HG03558 (cell line): ENCODE data around the gene DDX24.

Experiments used
- ATAC-seq: cut with Tn5 transposase; IDR thresholded peaks from one replicate; pipeline ENCODE4 v1.9.1; 2021; ENCODE audit warnings: moderate number of reproducible peaks; ENCODE audit not compliant: unreplicated experiment; ENCODE audit errors: extremely low read depth

The DDX24 gene

DNA sequence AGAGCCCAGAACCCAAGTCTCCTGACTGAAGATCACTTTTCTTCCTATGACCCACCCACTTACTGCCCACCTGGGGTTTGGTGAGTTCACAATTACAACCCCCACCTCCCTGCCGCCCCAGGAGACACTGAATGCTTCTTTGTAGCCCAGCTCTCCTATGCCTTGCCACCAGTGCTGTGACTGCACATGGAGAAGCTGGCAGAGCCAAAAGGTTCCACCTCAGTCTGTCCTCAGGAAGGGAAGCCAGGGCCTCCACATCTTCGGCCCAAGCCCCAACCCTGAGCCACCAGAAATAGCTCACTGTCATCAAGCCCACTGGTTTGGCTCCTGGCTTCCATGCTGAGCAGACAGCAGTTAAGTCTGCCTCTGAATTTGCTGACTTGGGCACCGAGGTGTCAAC, 29.2 kb downstream of the DDX24 start:
- ATAC-seq: no peak

DNA sequence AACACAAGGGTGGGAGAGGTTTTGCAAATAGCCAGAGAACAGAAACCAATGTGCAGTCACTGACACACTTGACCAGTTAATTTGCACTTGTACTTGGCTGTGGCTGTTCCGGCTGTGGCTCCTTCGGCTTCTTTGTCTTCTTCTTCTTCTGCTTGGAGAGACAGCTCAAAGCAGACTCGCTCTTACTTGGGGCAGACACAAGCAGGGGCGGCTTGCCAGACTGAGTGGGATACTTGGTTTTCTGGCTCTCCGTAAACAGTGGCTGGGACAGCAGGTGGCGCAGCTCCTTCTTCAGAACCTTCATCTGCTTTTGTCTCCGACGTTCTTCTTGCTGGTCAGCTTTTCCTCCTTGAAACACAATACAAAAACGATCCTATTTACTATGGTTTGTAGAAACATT, 29.9 kb downstream of the DDX24 start:
- no peak for ATAC-seq

DNA sequence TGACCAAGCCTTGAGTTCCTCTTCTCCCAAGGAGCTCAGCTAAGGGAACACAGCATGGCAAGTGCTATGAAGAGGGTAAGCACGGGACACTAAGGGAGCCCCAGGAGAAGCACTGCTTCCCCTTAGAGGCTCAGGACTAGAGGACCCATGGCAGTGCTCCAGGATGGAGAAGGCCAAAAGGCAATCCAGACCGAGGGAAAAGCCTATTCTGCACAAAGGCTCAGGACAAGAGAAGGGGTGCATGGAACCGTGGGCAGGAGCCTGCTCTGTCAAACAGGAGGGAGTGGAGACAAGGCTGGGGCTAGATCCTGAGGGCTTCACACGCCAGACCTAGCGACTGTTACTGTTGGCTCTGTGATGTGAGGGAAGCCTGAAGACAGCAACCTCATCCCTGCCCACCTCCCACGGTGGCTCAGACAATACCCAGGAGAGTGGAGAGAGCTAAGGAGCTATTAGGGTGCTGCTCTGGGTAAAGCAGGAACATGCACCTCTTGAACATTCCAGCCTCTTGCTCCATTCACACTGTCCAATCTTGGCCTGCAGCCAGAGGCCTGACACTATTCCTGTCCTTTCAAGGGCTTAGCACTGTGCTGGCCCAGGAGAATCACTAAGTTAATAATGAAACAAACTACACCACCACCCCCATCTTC, 30.6 kb downstream of the DDX24 start:
- ATAC-seq: no peak

DNA sequence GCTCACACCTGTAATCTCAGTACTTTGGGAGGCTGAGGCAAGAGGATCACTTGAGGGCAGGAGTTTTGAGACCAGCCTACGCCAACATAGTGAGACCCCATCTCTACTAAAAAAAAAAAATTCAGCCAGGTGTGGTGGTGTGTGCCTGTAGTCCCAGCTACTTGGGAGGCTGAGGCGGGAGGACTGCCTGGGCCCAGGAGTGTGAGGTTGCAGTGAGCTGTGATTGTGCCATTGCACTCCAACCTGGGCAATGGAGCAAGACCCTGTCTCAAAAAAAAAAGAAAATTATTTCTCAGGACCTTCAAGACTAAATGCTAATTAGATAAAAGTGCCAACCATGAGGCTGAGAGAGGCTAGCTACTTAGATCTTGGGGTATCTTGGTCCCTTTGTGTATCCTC, 31.4 kb downstream of the DDX24 start:
- ATAC-seq: no peak

DNA sequence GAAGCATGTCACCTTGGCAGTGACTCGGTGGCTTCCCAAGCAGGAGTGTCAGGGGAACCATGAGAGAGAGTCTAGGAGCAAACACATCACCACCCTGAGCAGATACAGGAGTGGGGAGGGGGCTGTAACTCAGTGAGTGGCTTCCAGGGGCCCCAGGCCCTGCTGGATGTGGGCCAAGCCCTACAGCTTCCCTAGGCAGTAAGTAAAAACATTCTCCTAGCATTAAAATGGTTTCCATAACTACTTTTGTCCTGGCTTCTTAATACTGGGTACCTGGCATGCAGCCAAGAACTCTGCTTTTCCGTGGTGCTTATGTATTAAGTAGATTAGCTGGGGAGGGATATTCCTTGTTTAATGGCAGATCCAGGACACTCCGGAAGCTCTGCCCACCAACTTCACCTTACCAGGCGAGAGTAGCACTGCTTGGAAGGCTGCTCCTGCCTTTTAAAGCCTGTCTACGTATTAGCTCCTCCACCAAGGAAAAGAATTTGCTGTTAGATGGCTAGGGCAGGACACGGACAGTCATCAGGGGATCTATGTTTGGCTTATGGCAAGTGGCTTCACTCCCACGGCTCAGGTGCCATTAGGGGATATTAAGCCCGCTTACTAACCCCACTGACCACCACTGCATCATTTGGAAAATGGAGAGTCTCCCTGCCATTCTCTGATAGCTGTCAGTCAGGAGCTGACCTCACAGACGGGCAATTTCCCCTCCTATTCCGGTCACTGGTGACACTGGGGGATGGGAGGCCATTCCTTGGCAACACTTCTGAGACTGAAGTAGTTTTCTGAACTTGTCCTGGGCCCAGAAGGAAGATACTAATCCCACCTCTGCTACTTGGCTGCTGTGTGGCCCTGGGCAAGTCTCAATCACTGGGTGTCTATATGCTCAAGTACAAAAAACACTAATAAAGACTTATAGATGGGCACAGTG, 32.0 kb downstream of the DDX24 start:
- no peak for ATAC-seq

DNA sequence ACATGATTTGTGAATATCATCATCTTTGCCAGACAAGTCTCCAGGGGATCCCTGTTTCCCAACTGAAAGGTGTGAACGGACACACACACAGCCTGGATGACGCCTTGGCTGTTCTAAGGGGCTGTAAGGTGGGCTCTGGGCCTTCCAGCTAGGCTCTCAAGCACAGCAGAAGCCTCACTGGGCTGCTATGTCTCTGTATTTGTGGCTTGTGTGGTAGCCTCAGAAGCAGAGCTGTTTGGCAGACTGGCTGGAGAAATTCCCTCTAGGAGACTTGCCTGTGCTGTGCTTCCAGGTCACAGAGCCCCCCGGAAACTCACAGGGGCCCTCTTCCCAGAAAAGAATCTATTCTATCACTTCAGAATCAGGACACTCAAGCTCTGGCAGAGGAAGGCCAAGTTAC, 33.4 kb downstream of the DDX24 start:
- ATAC-seq: no peak

DNA sequence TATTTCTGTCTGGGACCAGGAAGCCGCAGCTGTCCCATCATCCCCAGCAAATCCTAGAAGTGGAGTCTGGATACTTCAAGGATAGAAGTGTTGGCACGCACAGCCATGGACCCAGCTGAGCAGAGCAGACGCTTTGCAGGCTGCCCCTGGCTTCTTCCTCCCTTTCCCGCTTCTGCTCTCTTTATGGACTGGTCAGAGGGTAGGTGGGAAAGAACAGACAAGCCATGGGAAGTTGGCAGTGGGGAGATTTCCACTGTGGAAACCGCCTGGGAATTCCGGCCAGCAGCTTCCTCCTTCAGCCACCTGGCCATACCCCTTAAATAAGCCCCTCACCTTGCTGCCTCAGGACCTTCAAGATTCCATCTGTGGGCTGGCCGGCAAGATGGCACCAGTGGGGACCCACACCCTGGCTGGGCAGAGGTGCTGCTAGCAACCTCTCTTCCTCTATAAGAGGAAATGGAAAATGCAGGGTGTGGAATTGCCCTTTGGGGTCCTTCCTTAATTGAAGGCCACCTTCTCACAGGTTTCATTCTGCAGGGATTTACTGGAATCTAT, 34.2 kb downstream of the DDX24 start:
- ATAC-seq: no peak

DNA sequence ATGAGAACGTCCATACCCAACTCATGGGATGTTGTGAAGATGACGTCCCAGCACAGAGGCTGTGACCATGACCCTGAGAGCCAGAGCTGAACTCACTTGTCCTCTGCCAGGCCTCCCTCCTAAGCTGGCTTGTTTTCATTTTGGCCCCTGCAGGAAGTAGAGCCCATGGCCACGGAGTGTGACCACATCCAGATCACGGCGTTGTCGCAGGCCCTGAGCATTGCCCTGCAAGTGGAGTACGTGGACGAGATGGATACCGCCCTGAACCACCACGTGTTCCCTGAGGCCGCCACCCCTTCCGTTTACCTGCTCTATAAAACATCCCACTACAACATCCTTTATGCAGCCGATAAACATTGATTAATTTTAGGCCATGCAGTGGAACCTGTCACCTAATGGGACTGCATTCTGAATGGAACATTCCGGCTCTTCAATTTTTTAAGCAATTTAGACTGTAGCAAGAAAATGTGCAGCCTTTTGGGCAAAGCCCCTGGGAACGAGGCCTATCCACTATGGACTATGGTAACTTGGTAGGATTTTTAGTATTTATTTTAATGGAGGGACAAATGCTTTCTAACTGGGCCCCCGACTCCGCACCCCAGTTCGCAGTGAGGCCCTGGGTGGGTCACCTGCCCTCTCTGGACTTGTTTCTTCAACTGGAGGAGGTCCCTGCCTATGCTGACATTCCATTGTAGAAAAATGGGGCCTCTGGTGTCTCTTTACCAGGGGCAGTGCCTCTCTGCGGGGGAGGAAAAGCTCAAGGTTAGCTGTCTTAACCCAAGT, 35.2 kb downstream of the DDX24 start:
- ATAC-seq: no peak

DNA sequence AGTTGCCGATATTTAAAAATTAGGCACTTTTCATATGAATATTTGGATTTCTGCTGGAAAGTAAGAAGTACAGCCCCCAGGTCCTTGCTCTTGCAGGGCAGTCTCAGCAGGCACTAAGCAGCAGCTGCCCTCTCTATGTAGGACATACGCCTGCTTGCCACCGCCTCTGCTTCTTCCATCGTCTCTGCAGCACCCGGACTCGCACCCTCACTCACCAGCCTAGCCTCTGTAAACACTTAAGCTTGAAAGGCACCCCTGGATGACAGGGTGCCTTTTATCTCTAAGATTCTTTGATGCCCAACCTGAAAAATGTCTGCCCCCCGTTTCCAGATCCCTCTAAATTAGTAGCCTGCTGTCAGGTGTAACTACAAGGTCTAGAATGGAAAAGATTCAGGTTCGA, 35.9 kb downstream of the DDX24 start:
- ATAC-seq: no peak

DNA sequence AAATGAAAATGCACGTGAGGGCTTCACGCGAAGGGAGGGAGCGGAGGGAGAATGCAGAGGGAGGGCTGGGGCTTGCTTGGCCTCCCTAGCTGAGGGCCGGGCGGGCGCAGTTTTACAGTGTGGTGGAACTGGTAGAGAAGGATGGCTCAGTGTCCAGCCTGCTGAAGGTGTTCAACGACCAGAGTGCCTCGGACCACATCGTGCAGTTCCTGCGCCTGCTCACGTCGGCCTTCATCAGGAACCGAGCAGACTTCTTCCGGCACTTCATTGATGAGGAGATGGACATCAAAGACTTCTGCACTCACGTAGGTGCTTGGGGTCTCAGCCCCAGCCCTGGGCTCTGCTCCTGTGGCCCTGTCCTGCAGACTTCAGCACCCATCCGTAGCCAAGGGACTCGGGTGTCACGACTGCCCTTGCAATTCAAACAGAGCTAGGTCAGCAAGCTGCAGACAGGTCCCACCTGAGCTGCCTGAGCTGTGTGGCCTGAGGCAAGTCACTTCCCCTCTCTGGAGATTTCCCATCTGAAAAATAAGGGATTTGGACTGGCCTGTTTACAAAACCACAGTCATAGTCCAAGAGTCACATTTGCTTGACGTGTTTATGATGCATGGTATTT, 36.4 kb downstream of the DDX24 start:
- ATAC-seq: no peak

DNA sequence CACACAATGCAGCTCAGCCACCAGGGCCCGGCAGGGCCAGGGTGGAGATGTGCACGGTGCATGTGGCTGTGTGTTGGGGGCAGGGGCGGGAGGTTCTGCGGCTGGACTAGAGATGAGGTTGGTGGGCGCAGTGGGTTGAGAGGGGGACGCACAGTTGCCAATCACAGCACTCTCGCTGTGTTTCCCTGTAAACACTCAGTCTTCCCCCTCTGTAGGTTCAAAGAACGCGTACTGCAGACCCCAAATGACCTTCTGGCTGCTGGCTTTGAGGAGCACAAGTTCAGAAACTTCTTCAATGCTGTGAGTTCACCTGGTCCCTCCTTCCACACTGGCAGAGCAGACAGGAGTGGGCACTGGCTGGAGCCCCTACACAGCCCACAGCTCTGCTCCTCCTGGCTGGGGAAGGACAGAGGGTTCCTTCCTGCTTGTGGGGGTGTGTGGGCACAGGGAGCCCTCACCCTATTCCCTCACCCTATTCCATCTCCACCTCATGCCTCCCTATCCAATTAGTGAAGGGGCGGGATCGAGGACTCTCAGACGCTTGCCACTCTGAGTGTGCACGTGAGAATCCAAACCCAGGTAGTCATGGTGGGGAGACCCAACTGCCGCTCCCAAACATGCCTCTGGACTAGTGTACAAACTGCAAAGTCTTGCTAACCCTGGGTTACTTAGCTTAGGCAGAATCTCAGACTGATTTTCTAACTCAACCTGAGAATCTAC, 37.1 kb downstream of the DDX24 start:
- ATAC-seq: no peak

DNA sequence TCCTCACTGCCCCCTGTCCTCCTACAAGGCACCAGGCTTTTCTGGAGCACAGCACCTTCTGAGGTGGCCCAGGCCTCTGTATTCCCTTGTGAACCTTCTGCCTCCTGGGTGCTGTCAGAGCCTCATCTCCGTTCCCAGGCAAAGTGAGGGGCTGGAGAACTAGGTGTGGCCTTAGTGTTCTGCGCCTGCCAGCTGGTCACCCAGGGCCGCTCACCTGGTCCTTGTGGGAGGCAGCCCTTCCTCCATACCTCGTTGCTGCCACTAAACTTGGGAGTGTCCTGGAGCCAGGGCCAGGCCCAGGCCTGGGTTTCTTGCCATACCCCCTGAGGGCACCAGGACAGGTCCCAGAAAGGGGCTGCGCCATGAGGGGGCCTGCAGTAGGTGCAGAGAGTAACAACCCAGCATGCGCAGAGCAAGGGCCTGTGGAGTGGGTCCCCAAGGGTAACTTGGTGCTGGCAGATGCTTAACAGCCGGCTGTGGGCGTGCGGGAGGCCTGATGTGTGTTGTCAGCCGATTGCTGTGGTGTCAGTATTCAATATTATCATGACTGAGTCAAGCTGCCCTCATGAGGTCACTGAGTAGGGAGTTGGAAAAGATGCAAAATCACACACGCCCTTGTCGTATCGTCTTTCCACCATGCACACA, 37.8 kb downstream of the DDX24 start:
- no peak for ATAC-seq

DNA sequence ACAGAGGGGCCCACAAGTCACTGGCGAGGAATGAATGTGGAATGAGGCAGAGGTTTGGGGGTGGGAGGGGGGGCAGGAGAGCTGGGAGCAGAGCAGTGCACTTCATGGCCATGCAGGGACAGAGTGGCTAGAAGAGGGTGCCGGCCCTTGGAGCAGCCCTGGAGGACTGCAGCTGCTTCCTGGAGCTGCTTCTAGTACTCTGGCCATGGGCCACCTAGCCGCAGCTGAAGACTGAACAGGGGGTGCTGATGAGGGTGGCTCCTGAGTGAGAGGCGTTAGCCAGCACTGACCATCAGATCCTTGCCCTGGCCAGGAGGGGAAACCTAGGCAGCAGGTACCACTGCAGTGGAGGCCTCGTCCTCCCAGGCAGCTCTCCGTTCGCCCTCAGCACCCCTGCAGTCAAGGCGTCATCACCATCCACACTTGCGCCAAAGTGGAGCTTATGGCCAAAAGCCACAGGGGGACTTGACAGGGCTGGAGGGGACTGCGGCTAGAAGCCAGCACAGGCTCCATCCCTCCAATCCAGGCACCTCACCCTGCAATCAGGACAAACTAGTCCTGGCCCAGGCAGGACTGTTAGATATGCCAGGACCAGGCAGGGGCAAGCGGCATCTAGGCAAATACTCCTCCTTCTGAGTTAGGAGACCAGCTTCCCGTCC, 38.4 kb downstream of the DDX24 start:
- ATAC-seq: no peak

DNA sequence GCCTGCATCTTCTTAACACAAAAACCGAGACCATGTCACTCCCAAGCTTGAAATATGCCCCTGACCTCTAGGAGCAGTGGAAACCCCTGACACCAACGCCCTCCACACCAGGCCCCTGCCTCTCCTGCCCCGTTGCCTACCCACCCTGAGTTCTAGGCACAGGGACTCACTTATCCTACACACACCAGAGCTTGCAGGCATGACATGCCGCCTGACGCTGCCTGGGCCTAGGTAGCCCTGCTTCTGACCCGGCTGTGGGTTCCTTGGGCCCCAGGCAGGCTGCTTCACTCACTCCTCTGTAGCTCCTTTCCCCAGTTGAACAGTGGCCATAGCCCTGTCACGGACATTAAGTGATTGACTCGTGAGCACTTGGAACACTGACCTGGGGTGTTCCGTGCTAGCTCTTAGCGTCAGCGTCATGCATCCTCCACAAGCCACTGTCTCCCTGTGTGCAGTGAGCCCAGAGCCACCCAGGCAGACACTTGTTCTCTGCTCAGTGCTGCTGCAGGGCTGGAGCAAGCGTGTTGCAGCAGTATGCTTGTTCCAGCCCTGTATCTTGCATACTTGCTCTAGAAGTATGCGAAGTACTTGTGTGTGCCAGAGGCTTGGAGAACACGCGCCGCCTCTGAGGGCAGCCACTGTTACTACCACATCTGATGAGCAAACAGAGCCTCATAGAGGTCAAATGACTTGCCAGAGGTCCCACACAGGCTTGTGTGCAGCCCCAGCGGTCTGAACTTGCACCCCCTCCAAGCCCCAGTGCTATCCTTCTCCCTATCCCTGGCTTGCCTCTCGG, 39.3 kb downstream of the DDX24 start:
- ATAC-seq: no peak

DNA sequence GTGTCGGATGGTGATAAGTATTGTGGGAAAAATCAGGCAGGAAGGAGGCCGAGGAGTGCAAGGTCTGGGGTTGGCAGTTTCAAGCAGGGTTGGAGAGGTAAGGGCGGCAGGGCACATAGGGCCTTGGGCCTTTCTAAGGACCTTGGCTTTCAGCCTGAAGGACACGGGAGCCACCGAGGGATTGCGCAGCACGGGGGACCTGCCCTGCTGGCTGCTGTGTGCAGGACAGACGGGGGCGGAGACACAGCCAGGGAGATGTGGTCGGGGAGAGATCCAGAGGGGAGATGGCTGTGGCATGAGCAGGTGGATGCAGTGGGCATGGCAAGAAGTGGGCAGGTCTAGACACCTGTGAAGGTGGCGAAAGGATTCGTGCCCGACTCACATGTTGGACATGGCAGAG, 40.2 kb downstream of the DDX24 start:
- no peak for ATAC-seq

DNA sequence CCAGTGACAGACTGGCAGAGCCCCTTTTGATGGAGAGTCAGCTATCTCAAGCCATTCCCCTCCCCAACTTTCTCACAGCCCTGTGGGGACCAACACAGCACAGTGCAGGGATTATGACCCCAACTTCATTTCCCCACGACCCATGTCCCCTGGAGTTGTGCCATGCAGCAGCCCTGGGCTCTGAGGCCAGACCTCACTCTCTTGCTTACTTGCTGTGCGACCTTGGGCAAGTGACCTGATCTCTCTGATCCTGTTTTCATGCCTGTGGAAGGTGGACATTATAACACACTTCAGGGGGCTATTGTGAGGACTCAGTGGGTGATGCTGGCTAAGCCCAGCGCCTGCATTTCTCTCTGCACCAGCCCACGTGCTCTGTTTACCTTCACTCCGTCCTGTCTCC, 40.8 kb downstream of the DDX24 start:
- ATAC-seq: no peak

DNA sequence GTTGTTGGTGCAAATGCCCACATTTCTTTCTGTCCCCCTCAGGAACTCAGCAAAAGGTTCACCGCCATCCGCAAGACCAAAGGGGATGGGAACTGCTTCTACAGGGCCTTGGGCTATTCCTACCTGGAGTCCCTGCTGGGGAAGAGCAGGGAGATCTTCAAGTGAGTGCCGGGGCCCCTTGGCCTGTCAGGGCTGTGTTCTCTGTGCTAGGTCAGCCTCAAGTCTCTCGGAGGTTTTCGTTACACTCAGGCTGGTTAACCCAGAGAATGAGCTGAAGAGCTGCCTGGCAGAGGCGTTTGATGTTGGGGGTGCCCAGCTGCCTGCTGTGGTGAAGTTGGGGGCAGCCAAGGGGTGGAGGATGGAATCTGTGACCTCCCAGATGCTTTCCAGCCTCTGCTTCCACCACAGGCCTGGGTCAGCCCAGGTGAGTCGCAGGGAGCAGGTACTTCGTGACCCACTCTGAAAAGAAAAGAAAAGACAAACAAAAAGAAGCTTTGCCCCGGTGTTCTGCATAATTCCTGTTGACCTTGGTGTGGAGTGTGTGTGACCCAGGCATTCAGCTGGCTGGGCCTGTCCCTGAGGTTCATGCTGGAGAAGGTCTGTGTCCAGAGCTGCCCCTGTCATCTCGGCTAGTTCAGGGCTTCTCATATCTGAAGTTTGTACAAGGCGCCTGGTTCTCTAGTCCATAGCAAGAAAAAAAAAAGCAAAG, 41.9 kb downstream of the DDX24 start:
- ATAC-seq: no peak
